OCI-M2 (cell line): ENCODE measurements around the gene PITPNM3.
"Not testable (repeated sequence)": the region's sequence is repeated elsewhere in the genome, so short reads cannot be mapped to it uniquely, and the experiment has no call there.

Experiments used
- DNase-seq: peaks from one replicate; lab custom pipeline; 2025; ENCODE audit not compliant: unreplicated experiment; lab: John Stamatoyannopoulos, UW

Gene PITPNM3

GRCh38 chr17:6556121-6557039 is at the start of gene PITPNM3:
PITPNM3 (minus strand) TSS chr17:6556555; CDS start chr17:6556406, 149 bp downstream.
- DNase-seq = no peak

- no peak for DNase-seq
These were observed 48.8 kb upstream of the PITPNM3 start for GRCh38 chr17:6605142-6605541.

- no peak for DNase-seq
These were observed 47.5 kb upstream of the PITPNM3 start for GRCh38 chr17:6603744-6604325.

- no peak for DNase-seq
These were observed 45.8 kb upstream of the PITPNM3 start for GRCh38 chr17:6602141-6602540.

- DNase-seq = no peak
These were observed 43.0 kb upstream of the PITPNM3 start for GRCh38 chr17:6599364-6599763.

- no peak for DNase-seq
These were observed 41.4 kb upstream of the PITPNM3 start for GRCh38 chr17:6597727-6598126.

GRCh38 chr17:6596941-6597340 is 40.6 kb upstream of the PITPNM3 start:
- DNase-seq = no peak

GRCh38 chr17:6596511-6596910 is 40.2 kb upstream of the PITPNM3 start:
- DNase-seq = no peak

- no peak for DNase-seq
These were observed 39.7 kb upstream of the PITPNM3 start for GRCh38 chr17:6596081-6596480.

GRCh38 chr17:6593371-6593770 is 37.0 kb upstream of the PITPNM3 start:
- DNase-seq = not testable (repeated sequence)

GRCh38 chr17:6592173-6592572 is 35.8 kb upstream of the PITPNM3 start:
- no peak for DNase-seq

GRCh38 chr17:6591599-6592158 is 35.3 kb upstream of the PITPNM3 start:
- no peak for DNase-seq

- no peak for DNase-seq
These were observed 33.1 kb upstream of the PITPNM3 start for GRCh38 chr17:6589266-6589946.

GRCh38 chr17:6588165-6588564 is 31.8 kb upstream of the PITPNM3 start:
- no peak for DNase-seq

- DNase-seq = no peak
These were observed 31.0 kb upstream of the PITPNM3 start for GRCh38 chr17:6587310-6587709.

- no peak for DNase-seq
These were observed 27.1 kb upstream of the PITPNM3 start for GRCh38 chr17:6583411-6583810.

GRCh38 chr17:6580625-6581024 is 24.3 kb upstream of the PITPNM3 start:
- no peak for DNase-seq

GRCh38 chr17:6578491-6578890 is 22.1 kb upstream of the PITPNM3 start:
- DNase-seq = no peak

GRCh38 chr17:6577686-6578263 is 21.4 kb upstream of the PITPNM3 start:
- no peak for DNase-seq

- no peak for DNase-seq
These were observed 19.9 kb upstream of the PITPNM3 start for GRCh38 chr17:6576038-6576785.
